Smooth muscle cell (in vitro differentiated cells): ENCODE results near the gene KHDC4. TPM values are rescaled to one million over a fixed set of nuclear protein-coding genes. Genes with fewer than 3 reads are reported as not detected.
A peak's percentile ranks its signal among the peaks of the same experiment; 100 is the strongest.

Experiments used
- DNase-seq: peaks from one replicate; lab custom pipeline; 2025; ENCODE audit not compliant: unreplicated experiment; lab: John Stamatoyannopoulos, UW
- H2AFZ ChIP-seq: fragments of 200-600 bp; sonication (generic); 2 replicates; pipeline ENCODE4 v1.6.0; 2016; ENCODE audit warnings: antibody characterized with exemption, low read depth, mild to moderate bottlenecking
- H3F3A ChIP-seq: fragments of 200-600 bp; sonication (generic); 2 replicates; pipeline ENCODE4 v1.6.0; 2017; ENCODE audit warnings: antibody characterized with exemption, low read depth
- H3K27ac ChIP-seq: fragments of 200-600 bp; sonication (generic); 2 replicates; pipeline ENCODE4 v1.5.1; 2016; ENCODE audit warnings: low read depth, mild to moderate bottlenecking
- H3K27me3 ChIP-seq: fragments of 200-600 bp; sonication (generic); 2 replicates; pipeline ENCODE4 v1.6.1; 2016; ENCODE audit warnings: low read depth, mild to moderate bottlenecking
- H3K36me3 ChIP-seq: fragments of 200-600 bp; sonication (generic); 2 replicates; pipeline ENCODE4 v1.5.1; 2016; ENCODE audit warnings: low read depth
- H3K4me1 ChIP-seq: fragments of 200-600 bp; sonication (generic); 2 replicates; pipeline ENCODE4 v1.5.1; 2016; ENCODE audit warnings: low read depth
- H3K4me2 ChIP-seq: fragments of 200-600 bp; sonication (generic); 2 replicates; pipeline ENCODE4 v1.6.0; 2016; ENCODE audit warnings: mild to moderate bottlenecking
- H3K4me3 ChIP-seq: fragments of 200-600 bp; sonication (generic); 2 replicates; pipeline ENCODE4 v1.5.1; 2016; ENCODE audit warnings: mild to moderate bottlenecking
- H3K79me2 ChIP-seq: fragments of 200-600 bp; sonication (generic); 2 replicates; pipeline ENCODE4 v1.6.0; 2016; ENCODE audit warnings: low read depth, mild to moderate bottlenecking
- H3K9ac ChIP-seq: fragments of 200-600 bp; sonication (generic); 2 replicates; pipeline ENCODE4 v1.6.0; 2016; ENCODE audit warnings: low read depth
- H3K9me3 ChIP-seq: fragments of 200-600 bp; sonication (generic); replicated peaks from 2 replicates; pipeline ENCODE4 v1.5.1; 2016; ENCODE audit warnings: low read depth
- H4K20me1 ChIP-seq: fragments of 200-600 bp; sonication (generic); 2 replicates; pipeline ENCODE4 v1.6.0; 2016; ENCODE audit warnings: low read depth
- CTCF ChIP-seq: fragments of 200-600 bp; sonication (generic); IDR thresholded peaks from 2 replicates; pipeline ENCODE4 v1.5.1; 2017; ENCODE audit warnings: borderline replicate concordance, mild to moderate bottlenecking, antibody characterized with exemption; ENCODE audit not compliant: insufficient read depth, poor library complexity, severe bottlenecking
- WGBS: methylation state at CpG from one replicate; pipeline ENCODE4 v1.1.7; 2016; ENCODE audit warnings: low lambda C conversion rate; 5-methylcytosine and 5-hydroxymethylcytosine counted together
- polyA plus RNA-seq: library from polyadenylated mRNA; unstranded; fragments of >200 nt; fragmentation: Nextera tagmentation; extraction: Ambion mirVana; gene quantifications from 2 replicates; pipeline ENCODE4 v1.2.1, GENCODE V29; 2016
- total RNA-seq: library from RNA; depleted of rRNA; stranded (reverse); fragments of >200 nt; gene quantifications from 2 replicates; pipeline ENCODE4 v1.2.3, GENCODE V29; 2014

The KHDC4 gene
- total and polyA plus RNA-seq, 2 experiments from 2014 or later, result 14.9 to 41.7 TPM

GRCh38 chr1:155981266-155982088 lies 47.3 kb upstream of the KHDC4 start:
- H3K4me3 ChIP-seq, result no peak overlapping the region
- peaks cover 10% of the 10 kb centered on the region for H4K20me1 ChIP-seq
- peaks cover 32% of the 10 kb centered on the region for H3F3A ChIP-seq
- peaks cover 52% of the 10 kb centered on the region for H3K79me2 ChIP-seq
- no peak for DNase-seq
- WGBS, result 53% methylated on average over 6 of the region's 6 CpGs
- no peak for TF ChIP-seq CTCF
- no peak overlapping the region for H2AFZ ChIP-seq
- no peaks in the 10 kb centered on the region for H3K27me3 ChIP-seq
- peak overlapping the region; percentile 96 for H3K27ac ChIP-seq
- peaks cover 48% of the 10 kb centered on the region for H3K4me1 ChIP-seq
- peak overlapping the region; percentile 90 for H3K4me2 ChIP-seq
- peak overlapping the region; percentile 77 for H3K9ac ChIP-seq
- no peaks in the 10 kb centered on the region for H3K36me3 ChIP-seq
- H3K9me3 ChIP-seq, result no peaks in the 10 kb centered on the region

GRCh38 chr1:155979597-155980343 lies 45.6 kb upstream of the KHDC4 start:
- TF ChIP-seq CTCF, result no peak
- WGBS, result 58% methylated on average over 4 of the region's 4 CpGs
- Histone ChIP-seq H3K27me3 (no peaks in the 10 kb centered on the region), H3K9ac (peak overlapping the region; percentile 89), H3K4me3 (peak overlapping the region; percentile 97), H3K9me3 (no peaks in the 10 kb centered on the region), H3K36me3 (no peaks in the 10 kb centered on the region), H3K27ac (peak overlapping the region; percentile 96), H3K4me1 (peaks cover 64% of the 10 kb centered on the region), H2AFZ (no peak overlapping the region), H3K4me2 (peak overlapping the region; percentile 90), H4K20me1 (peaks cover 27% of the 10 kb centered on the region), H3F3A (peaks cover 36% of the 10 kb centered on the region), H3K79me2 (peaks cover 69% of the 10 kb centered on the region)
- DNase-seq, result no peak

- H3K4me3 ChIP-seq, result peak overlapping the region; percentile 97
- H3K36me3 ChIP-seq, result no peaks in the 10 kb centered on the region
- H2AFZ ChIP-seq, result peak overlapping the region; percentile 54
- peak overlapping the region; percentile 96 for H3K27ac ChIP-seq
- H3K4me1 ChIP-seq, result peaks cover 64% of the 10 kb centered on the region
- H4K20me1 ChIP-seq, result peaks cover 35% of the 10 kb centered on the region
- peak overlapping the region; percentile 90 for H3K4me2 ChIP-seq
- peaks cover 77% of the 10 kb centered on the region for H3K79me2 ChIP-seq
- no peaks in the 10 kb centered on the region for H3K27me3 ChIP-seq
- H3K9me3 ChIP-seq, result no peaks in the 10 kb centered on the region
- H3K9ac ChIP-seq, result peak overlapping the region; percentile 89
- TF ChIP-seq CTCF, result no peak
- WGBS, result 9% methylated on average over 8 of the region's 8 CpGs
- no peak for DNase-seq
- H3F3A ChIP-seq, result peaks cover 35% of the 10 kb centered on the region
These were observed 44.8 kb upstream of the KHDC4 start for GRCh38 chr1:155978973-155979429.
